ENCODE data around the gene ZNF385B. TPM values are rescaled to one million over a fixed set of nuclear protein-coding genes. Genes with fewer than 3 reads are reported as not detected.

ZNF385B gene
- total RNA-seq, 1 donor from 2014 or later = 0.35 TPM

- DNase-seq (ENCODE audit: missing footprints) (no peak), ATAC-seq (no peak)
- intact Hi-C loops (cut with DNase I) = no loop called here
These were observed 241.4 kb downstream of the ZNF385B start for GRCh38 chr2:179619947-179620467.

DNA sequence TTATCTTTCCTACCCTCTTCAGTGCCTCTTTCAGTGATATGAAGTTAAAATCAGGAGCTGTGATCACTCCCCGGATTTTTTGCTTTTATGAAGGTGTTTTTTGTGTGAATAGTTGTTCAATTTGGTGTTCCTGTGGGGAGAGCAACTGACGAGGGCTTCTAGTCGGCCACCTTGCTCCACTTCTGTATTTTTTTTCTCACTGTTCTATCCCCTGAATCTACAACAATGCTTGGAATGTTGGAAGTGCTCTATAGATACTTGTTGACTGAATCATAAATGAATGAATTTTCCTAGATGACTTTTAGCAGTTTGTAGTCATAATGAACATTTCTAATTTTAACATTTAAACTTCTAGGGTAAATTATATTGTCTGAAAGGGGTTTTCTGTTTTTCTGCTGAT lies 247.3 kb downstream of the ZNF385B start:
- ATAC-seq (no peak), DNase-seq (ENCODE audit: missing footprints) (no peak)
- intact Hi-C loops (cut with DNase I) = no loop called here

DNA sequence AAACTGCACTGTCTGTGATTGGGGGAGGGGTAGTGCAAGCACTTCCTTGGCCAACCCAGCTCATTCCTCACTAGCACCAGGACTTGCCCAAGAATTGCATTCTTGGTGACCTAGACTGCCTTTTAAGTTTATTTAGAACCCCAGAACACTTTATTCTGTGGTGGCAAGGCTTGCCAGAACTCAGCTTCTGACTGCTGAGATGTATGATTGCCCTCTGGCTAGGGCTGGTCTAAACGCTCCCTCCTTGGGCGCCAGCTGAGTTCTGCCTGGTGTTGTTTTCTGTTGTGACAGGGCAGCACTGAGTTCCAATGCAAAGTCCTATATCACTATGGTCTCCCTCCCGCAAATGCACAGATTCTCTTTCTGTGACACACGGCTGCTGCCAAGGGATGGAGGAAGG lies 247.7 kb downstream of the ZNF385B start:
- intact Hi-C loops (cut with DNase I) = no loop called here
- ATAC-seq (no peak), DNase-seq (ENCODE audit: missing footprints) (no peak)

- intact Hi-C loops (cut with DNase I) = no loop called here
- ATAC-seq = no peak
- no peak for DNase-seq (ENCODE audit: missing footprints)
These were observed 248.1 kb downstream of the ZNF385B start for GRCh38 chr2:179613299-179613651.

DNA sequence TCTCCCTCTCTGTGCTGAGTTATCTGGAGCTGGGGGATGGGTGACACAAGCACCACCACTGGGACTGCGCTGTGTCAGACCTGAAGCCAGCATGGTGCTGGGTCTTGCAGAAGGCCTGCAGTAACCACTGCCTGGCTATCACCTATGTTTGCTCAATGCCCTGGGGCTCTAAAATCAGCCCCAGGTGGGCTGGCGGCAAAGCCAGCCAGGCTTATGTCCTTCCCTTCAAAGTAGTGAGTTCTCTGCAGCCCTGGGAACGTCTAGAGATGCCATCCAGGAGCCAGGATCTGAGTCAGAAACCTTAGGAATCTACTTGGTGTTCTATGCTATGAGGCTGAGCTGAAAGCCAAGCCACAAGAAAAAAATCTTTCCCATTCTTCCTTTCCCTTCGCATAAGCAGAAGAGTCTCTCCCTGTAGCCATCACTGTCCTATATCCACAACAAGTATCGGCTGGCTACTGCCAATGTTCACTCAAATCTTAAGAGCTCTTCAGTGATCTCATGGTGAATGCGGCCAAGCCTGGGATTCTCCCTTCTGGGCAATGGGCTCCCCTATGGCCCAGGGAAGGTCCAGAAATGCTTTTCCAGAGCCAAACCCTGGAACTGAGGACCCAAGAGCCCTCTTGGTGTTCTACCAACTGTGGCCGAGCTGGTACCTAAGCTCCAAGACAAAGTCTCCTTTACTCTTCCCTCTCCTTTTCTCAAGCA lies 248.7 kb downstream of the ZNF385B start:
- ATAC-seq (no peak), DNase-seq (ENCODE audit: missing footprints) (no peak)
- intact Hi-C loops (cut with DNase I) = no loop called here

- no peak for ATAC-seq
- intact Hi-C loops (cut with DNase I) = no loop called here
- DNase-seq (ENCODE audit: missing footprints) = no peak
These were observed 249.3 kb downstream of the ZNF385B start for GRCh38 chr2:179612108-179612507.

DNA sequence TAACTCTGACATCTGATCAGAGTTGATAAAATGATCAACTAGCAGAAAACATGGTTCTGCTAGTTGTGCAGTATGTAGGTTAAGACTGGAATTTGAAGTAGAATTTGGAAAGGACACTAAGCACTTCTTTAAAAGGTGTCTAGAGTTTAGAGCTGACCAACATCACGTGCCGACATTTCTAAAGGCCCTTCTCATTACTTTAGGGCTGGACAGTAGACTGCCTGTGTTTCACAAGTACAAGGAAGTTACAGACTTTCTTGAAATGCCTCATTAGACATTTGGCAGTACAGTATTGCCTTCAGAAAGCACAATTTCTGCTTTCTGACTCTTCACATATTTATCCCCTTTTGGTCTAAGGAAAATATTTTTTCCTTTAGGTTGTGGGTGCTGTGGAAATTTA lies 255.3 kb downstream of the ZNF385B start:
- ATAC-seq = no peak
- intact Hi-C loops (cut with DNase I) = no loop called here

DNA sequence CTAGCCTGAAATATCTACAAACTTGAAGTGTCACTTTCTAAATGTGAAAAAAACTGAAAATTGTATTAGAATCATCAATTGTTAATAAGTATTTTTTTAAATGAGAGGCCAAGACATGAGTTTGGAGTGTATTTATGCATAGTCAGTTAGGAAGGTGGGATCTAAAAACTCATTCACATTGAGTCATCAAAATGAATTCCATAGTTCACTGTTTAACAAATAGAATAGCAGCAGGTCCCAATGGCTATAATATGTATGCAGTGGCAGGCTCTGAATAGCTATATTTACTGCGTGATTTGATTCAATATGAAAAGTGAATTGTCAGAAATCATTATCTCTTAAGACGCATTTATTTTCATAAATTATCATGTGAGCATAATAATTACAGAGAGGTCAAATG lies 256.1 kb downstream of the ZNF385B start:
- no peak for DNase-seq (ENCODE audit: missing footprints)
- no peak for ATAC-seq
- intact Hi-C loops (cut with DNase I) = no loop called here

More for the DNA sequence above, 255.3 kb downstream of the ZNF385B start:
- no peak for DNase-seq (ENCODE audit: missing footprints)

DNA sequence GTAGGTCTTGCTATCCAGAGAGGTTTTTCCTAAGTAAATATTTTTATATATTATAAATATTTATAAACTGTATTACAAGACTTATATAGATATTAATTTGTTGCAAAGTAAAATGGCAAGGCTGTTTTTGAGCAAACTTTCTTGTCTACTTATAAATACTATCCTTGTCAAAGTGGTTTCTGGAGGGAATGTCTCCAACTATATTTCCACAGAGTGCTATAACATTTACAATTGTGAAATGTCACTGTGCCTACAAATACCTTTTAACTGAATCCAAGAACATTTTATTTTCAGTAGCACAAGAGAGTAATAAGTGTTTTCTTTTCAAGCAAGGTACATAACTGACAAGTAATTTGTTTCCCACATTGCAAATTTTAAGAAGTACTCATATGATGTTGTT lies 256.8 kb downstream of the ZNF385B start:
- intact Hi-C loops (cut with DNase I) = no loop called here
- DNase-seq (ENCODE audit: missing footprints) (no peak), ATAC-seq (no peak)

DNA sequence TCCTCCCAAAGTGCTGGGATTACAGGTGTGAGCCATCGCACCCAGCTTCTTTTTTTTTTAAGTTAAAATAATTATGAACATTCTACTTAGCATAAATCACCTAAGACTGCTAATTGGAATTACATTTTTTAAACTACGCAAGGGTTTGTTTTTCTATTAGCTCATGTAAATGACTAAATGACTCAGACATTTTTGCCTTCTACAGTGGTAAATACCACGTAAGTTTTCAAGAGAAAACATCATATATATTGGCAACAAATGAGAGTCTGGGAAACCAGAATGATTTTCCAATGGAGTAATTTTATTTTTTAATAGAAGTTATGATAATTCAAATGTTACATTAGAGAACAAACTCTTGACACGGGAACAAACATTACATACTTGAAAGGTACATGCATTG lies 259.0 kb downstream of the ZNF385B start:
- DNase-seq (ENCODE audit: missing footprints) (no peak), ATAC-seq (no peak)
- intact Hi-C loops (cut with DNase I) = no loop called here

DNA sequence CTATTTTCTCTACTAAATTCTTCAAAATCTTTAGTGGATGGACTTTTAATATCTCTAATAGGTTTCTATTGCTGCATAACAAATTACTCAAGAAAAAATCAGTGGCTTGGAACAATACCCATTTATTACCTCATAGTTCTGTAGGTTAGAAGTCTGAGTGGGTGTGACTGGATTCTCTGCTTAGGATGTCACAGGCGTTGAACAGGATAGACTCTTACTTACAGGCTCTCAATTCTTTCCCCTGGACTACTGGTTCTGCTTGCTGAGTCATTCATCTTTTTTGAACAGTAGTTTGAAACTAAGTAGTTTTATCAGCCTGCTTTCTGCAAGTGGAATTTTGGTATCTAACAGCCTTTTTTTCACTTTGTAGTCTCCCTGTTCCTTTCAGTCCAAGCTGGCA lies 265.4 kb downstream of the ZNF385B start:
- DNase-seq (ENCODE audit: missing footprints) (no peak), ATAC-seq (no peak)
- intact Hi-C loops (cut with DNase I) = no loop called here

DNA sequence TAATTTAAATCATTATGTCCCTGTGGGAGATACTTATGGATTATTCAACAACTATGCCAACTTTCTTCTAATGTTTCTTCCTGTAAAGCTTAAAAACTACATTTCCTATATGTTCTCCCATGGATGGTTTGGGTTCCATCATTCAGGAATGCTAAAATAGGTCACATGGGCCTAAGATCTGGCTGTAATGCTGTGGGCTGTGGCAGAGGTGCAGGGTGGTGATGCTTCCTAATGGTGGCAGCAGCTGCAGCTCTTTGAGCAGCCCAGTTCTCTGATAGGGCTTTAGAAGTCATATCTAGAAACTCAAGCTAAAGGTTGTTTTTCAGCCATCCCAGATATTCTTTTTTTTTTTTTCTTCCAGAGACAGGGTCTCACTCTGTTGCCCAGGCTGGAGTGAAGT lies 266.1 kb downstream of the ZNF385B start:
- DNase-seq (ENCODE audit: missing footprints) = no peak
- intact Hi-C loops (cut with DNase I) = loop anchor here (2.0 kb wide), 1 partner anchor 82 kb away; no protein-coding TSS in a partner anchor
- ATAC-seq = no peak

- ATAC-seq (peak; percentile 81), DNase-seq (ENCODE audit: missing footprints) (no peak)
- intact Hi-C loops (cut with DNase I) = loop anchor here (2.0 kb wide), 1 partner anchor 82 kb away; no protein-coding TSS in a partner anchor
These were observed 266.9 kb downstream of the ZNF385B start for GRCh38 chr2:179594268-179595112.

- DNase-seq (ENCODE audit: missing footprints) (no peak), ATAC-seq (no peak)
- intact Hi-C loops (cut with DNase I) = no loop called here
These were observed 268.1 kb downstream of the ZNF385B start for GRCh38 chr2:179593323-179593722.

DNA sequence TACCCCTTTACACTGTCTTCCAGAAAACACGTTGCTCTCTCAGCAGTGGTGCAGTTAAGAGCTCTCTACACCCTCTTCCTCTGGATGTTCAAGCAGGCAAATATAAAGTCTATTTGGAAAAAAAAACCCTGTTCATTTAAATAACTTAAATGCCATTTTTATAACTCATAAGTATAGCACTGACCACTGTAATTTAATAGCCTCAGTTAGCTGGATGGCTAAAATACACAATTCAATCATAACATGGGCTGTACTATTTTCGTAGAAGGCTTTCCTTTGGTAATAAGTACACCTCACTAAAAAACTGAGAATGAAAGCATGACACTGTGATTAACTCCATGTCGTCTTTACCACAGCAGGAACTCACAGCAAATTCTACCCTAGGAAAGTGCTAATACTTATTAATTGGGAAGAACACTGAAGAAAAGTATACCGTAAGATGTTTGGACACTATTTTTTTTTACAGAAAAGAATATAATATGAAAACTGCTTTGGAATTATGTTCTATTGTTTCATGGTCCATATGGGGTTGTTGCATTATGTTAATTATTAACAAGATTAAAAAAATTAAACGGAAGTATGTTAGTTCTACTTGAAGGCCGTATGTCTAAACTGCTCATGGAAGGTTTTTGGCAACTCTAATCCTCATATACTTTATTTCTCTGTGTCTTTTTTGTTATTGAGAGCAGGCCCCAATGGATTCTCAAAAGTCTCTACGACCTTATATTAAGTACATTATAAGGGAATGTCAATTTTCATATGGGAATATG lies 269.1 kb downstream of the ZNF385B start:
- intact Hi-C loops (cut with DNase I) = no loop called here
- no peak for DNase-seq (ENCODE audit: missing footprints)
- ATAC-seq = no peak

- no peak for ATAC-seq
- intact Hi-C loops (cut with DNase I) = no loop called here
These were observed 269.7 kb downstream of the ZNF385B start for GRCh38 chr2:179591690-179592089.

GRCh38 chr2:179588486-179589145 lies 272.8 kb downstream of the ZNF385B start:
- DNase-seq (ENCODE audit: missing footprints) (no peak), ATAC-seq (no peak)
- intact Hi-C loops (cut with DNase I) = no loop called here

More at GRCh38 chr2:179591690-179592089, 269.7 kb downstream of the ZNF385B start:
- DNase-seq (ENCODE audit: missing footprints) = no peak

DNA sequence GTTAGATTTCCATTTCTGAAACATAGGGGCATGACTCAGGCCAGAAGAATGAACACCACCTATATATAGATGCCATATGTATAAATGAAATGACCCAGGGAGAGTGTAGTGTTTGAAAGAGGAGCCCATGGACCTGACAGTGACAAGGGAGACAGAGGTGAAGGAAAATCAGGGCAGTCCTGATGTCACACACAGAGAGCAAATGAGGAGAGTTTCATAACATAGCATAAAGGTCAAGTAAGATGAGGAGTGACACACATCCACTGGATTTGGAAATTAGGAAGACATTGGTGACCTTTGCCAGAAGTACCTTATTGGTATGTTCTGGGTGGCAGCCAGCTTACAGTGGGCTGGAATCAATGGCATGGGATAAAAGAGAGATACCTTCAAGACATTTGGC lies 276.7 kb downstream of the ZNF385B start:
- ATAC-seq (no peak), DNase-seq (ENCODE audit: missing footprints) (no peak)
- intact Hi-C loops (cut with DNase I) = no loop called here

DNA sequence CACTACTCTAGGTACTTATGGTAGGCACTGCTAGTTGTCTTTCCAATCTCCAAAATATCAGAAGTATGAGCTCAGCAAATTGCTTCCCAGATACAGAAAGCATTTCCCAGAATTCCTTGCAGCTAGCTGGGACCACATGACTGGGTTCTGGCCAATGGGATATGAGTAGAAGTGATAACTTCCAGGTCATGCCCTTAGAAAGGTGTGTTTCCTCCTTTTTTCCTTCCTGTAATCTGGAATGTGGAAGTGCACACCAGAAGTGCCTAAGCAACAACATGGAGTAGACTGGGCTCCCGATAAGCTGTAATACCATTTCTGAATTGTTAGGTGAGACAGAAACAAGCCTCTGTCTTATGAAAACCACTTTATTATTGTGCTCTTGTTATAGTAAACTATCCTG lies 279.8 kb downstream of the ZNF385B start:
- no peak for DNase-seq (ENCODE audit: missing footprints)
- no peak for ATAC-seq
- intact Hi-C loops (cut with DNase I) = no loop called here
